ACC112 (cell line): Measurements from ENCODE around the gene NSMCE3.

Experiments
- H2AFZ ChIP-seq: fragments of 200-600 bp; sonication (generic); one replicate; pipeline ENCODE4 v1.6.0; 2017; ENCODE audit warnings: antibody characterized with exemption, low read length; ENCODE audit not compliant: unreplicated experiment
- H3K27ac ChIP-seq: fragments of 200-600 bp; sonication (generic); 2 replicates; pipeline ENCODE4 v1.5.1; 2014; ENCODE audit warnings: low read depth, mild to moderate bottlenecking, antibody characterized with exemption, low read length, moderate library complexity
- H3K27me3 ChIP-seq: fragments of 200-600 bp; sonication (generic); 2 replicates; pipeline ENCODE4 v1.6.1; 2014; ENCODE audit warnings: mild to moderate bottlenecking, antibody characterized with exemption, low read length, moderate library complexity, mixed read lengths; ENCODE audit not compliant: insufficient read depth
- H3K36me3 ChIP-seq: fragments of 200-600 bp; sonication (generic); 2 replicates; pipeline ENCODE4 v1.6.1; 2016; ENCODE audit warnings: mild to moderate bottlenecking, antibody characterized with exemption, low read length, moderate library complexity, mixed read lengths; ENCODE audit not compliant: insufficient read depth
- H3K4me1 ChIP-seq: fragments of 200-600 bp; sonication (generic); one replicate; pipeline ENCODE4 v1.6.1; 2016; ENCODE audit warnings: low read length, mixed read lengths; ENCODE audit not compliant: insufficient read depth, unreplicated experiment, control insufficient read depth
- H3K4me3 ChIP-seq: fragments of 200-600 bp; sonication (generic); 2 replicates; pipeline ENCODE4 v1.5.1; 2014; ENCODE audit warnings: mild to moderate bottlenecking, low read depth, low read length
- H3K79me2 ChIP-seq: fragments of 200-600 bp; sonication (generic); one replicate; pipeline ENCODE4 v1.6.0; 2016; ENCODE audit warnings: low read length; ENCODE audit not compliant: control insufficient read depth, unreplicated experiment, insufficient read depth

NSMCE3 gene

DNA sequence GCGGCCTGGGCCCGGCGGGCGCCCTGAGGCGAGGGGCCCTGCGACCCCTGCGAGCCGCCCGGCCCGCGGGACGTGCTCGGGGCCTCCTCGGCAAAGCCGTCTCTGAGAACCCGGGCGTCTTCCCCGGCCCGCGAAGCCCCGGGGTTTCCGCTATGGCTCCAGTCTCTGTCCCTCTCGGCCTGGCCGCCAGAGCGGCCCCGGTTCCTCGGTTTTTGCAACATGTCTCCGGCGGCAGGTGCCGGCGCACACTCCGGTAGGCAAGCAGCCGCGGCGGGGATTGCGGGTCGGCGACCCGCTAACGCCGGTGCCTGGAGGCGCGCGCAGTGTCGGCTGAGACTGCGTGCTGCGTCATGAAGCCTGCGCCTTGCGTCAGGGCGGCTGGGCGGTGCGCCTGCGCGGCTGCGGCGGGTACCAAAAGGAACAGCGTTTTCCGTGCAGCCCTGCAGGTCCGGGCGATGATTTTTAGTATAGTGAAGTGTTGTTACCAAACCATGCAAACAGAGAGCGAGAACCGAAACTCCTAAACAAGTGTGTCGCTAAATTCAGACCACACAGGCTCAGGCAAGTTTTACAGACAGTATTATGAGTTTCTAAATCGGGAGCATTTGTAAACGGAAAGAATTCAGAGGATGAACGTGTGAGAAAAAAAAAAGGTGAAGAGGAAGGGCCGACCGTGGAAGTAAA lies at the start of gene NSMCE3:
NSMCE3 (minus strand) TSS at position 338 of the 684 bp plus-strand sequence; CDS start at position 221, 117 bp downstream.
- Histone ChIP-seq H3K4me3 (peak within 1 kb of the TSS; percentile 89), H3K36me3 (no peaks in the 10 kb centered on the region), H3K79me2 (peaks cover 16% of the 10 kb centered on the region), H3K27me3 (peaks cover 4% of the 10 kb centered on the region; the same call in 1 of the 2 replicates), H3K4me1 (peaks cover 8% of the 10 kb centered on the region), H2AFZ (peak within 1 kb of the TSS; percentile 77), H3K27ac (peak within 1 kb of the TSS; percentile 38)

DNA sequence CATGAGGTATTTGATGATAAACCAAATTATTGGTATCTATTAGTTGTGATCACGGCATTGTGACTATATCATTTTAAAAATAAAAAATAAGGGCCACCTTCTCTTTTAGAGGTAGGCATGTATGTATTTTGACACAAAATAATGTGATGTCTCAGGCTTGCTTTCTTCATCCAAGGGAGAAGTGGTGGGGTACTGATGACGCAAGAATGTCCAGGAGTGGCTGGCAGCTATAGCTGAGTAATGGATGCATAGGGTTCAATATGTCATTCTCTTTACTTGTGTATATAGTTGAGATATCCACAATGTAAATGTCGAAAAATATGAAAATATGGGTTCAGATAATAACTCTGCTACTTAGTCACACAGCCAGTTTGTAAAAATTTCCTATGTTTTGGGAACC lies 46.8 kb upstream of the NSMCE3 start:
- Histone ChIP-seq H3K79me2 (no peaks in the 10 kb centered on the region), H3K27ac (no peak overlapping the region), H3K4me1 (peaks cover 11% of the 10 kb centered on the region), H3K4me3 (no peak overlapping the region), H2AFZ (no peak overlapping the region), H3K27me3 (peaks cover 22% of the 10 kb centered on the region), H3K36me3 (no peaks in the 10 kb centered on the region)

GRCh38 chr15:29312387-29312786 lies 42.8 kb upstream of the NSMCE3 start:
- Histone ChIP-seq H3K4me1 (peaks cover 11% of the 10 kb centered on the region), H3K79me2 (no peaks in the 10 kb centered on the region), H2AFZ (no peak overlapping the region), H3K36me3 (no peaks in the 10 kb centered on the region), H3K27ac (peak overlapping the region; percentile 43), H3K27me3 (peaks cover 18% of the 10 kb centered on the region), H3K4me3 (no peak overlapping the region)

GRCh38 chr15:29311696-29312095 lies 42.1 kb upstream of the NSMCE3 start:
- Histone ChIP-seq H3K27me3 (peaks cover 23% of the 10 kb centered on the region), H3K4me3 (no peak overlapping the region), H3K36me3 (no peaks in the 10 kb centered on the region), H3K4me1 (peaks cover 11% of the 10 kb centered on the region), H2AFZ (no peak overlapping the region), H3K79me2 (no peaks in the 10 kb centered on the region), H3K27ac (peak overlapping the region; percentile 34)

GRCh38 chr15:29309139-29309538 lies 39.5 kb upstream of the NSMCE3 start:
- H3K79me2 ChIP-seq: no peaks in the 10 kb centered on the region
- no peak overlapping the region for H3K27ac ChIP-seq
- H3K27me3 ChIP-seq: peaks cover 17% of the 10 kb centered on the region; the same call in 1 of the 2 replicates
- no peaks in the 10 kb centered on the region for H3K36me3 ChIP-seq
- no peak overlapping the region for H3K4me3 ChIP-seq
- no peak overlapping the region for H2AFZ ChIP-seq
- peaks cover 11% of the 10 kb centered on the region for H3K4me1 ChIP-seq

- Histone ChIP-seq H3K4me3 (no peak overlapping the region), H3K27me3 (peaks cover 17% of the 10 kb centered on the region; the same call in 1 of the 2 replicates), H3K4me1 (peaks cover 11% of the 10 kb centered on the region), H3K27ac (no peak overlapping the region), H2AFZ (no peak overlapping the region), H3K36me3 (no peaks in the 10 kb centered on the region), H3K79me2 (no peaks in the 10 kb centered on the region)
These were observed 38.7 kb upstream of the NSMCE3 start for GRCh38 chr15:29308299-29308698.

GRCh38 chr15:29305556-29305955 lies 35.9 kb upstream of the NSMCE3 start:
- H3K4me3 ChIP-seq: no peak overlapping the region
- H2AFZ ChIP-seq: no peak overlapping the region
- H3K36me3 ChIP-seq: no peaks in the 10 kb centered on the region
- H3K27ac ChIP-seq: no peak overlapping the region
- H3K4me1 ChIP-seq: no peaks in the 10 kb centered on the region
- H3K79me2 ChIP-seq: no peaks in the 10 kb centered on the region
- peaks cover 28% of the 10 kb centered on the region; the same call in 1 of the 2 replicates for H3K27me3 ChIP-seq

DNA sequence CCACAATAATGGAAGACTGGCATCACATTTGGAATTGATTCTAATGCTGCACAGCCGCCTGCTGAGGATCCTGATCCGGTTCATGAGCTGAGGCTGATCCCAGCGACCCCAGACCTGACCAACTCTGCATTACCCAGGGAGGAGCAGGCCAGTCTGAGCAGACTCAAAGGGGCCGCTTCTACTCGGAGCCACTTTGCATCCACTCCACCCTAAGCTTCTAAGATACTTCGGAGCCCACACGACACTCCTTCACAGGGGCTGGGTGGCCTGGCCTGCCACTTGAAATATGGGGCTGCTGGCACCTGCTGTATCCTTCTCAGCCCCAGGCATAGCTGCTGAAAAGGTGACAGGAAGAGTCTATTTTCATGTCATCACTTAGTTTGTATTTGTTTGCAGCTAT lies 33.2 kb upstream of the NSMCE3 start:
- Histone ChIP-seq H3K36me3 (no peaks in the 10 kb centered on the region), H3K27me3 (peaks cover 29% of the 10 kb centered on the region; the same call in 1 of the 2 replicates), H2AFZ (no peak overlapping the region), H3K4me3 (no peak overlapping the region), H3K79me2 (no peaks in the 10 kb centered on the region), H3K27ac (no peak overlapping the region), H3K4me1 (no peaks in the 10 kb centered on the region)

DNA sequence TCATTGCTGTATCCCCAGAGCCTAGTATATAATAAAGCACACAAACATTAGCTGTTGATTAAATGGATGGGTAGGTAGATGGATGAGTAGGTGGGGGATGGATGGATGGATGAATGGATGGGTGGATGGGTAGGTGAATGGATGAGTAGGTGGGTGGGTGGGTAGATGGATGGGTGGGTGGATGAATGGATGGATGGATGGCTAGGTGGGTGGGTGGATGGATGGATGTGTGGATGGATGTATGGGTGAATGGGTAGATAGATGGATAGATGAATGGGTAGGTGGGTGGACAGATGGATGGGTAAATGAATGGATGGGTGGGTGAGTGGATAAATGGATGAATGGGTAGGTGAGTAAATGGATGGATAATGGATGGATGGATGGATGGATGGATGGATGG lies 30.2 kb upstream of the NSMCE3 start:
- Histone ChIP-seq H3K4me3 (no peak overlapping the region), H3K4me1 (no peaks in the 10 kb centered on the region), H3K36me3 (no peaks in the 10 kb centered on the region)

GRCh38 chr15:29299331-29299730 lies 29.7 kb upstream of the NSMCE3 start:
- H3K36me3 ChIP-seq: no peaks in the 10 kb centered on the region
- no peak overlapping the region for H3K4me3 ChIP-seq
- H2AFZ ChIP-seq: no peak overlapping the region
- H3K27me3 ChIP-seq: peaks cover 24% of the 10 kb centered on the region; the same call in 1 of the 2 replicates
- H3K79me2 ChIP-seq: no peaks in the 10 kb centered on the region
- H3K4me1 ChIP-seq: no peaks in the 10 kb centered on the region
- H3K27ac ChIP-seq: no peak overlapping the region

More for the DNA sequence above, 30.2 kb upstream of the NSMCE3 start:
- Histone ChIP-seq H3K27ac (no peak overlapping the region), H2AFZ (no peak overlapping the region), H3K27me3 (peaks cover 24% of the 10 kb centered on the region; the same call in 1 of the 2 replicates), H3K79me2 (no peaks in the 10 kb centered on the region)

- H3K27me3 ChIP-seq: peaks cover 36% of the 10 kb centered on the region
These were observed 25.2 kb upstream of the NSMCE3 start for GRCh38 chr15:29294732-29295325.

More at GRCh38 chr15:29294732-29295325, 25.2 kb upstream of the NSMCE3 start:
- Histone ChIP-seq H3K36me3 (no peaks in the 10 kb centered on the region), H2AFZ (no peak overlapping the region), H3K27ac (no peak overlapping the region), H3K4me1 (no peaks in the 10 kb centered on the region), H3K4me3 (no peak overlapping the region), H3K79me2 (no peaks in the 10 kb centered on the region)
